ENCODE measurements around the gene SLC8A3.

GRCh38 chr14:70032016-70032415 lies 156.7 kb downstream of the SLC8A3 start:
- TF ChIP-seq CTCF (IDR thresholded peaks at IDR 0.05) = no peak
- TF ChIP-seq EHMT2 (IDR thresholded peaks at IDR 0.05; ENCODE audit: low read depth) = no peak
- no peak for TF ChIP-seq RFX5 (IDR thresholded peaks at IDR 0.05)
- TF ChIP-seq REST (IDR thresholded peaks at IDR 0.05) = no peak
- TF ChIP-seq EP300 (IDR thresholded peaks at IDR 0.05) = no peak
- no peak for TF ChIP-seq POLR2A (IDR thresholded peaks at IDR 0.05; ENCODE audit: low read length)
- no peak for TF ChIP-seq SMC3 (IDR thresholded peaks at IDR 0.05)
